SJCRH30 (cell line): ENCODE measurements around the gene HS3ST4. TPM values are rescaled to one million over a fixed set of nuclear protein-coding genes. Genes with fewer than 3 reads are reported as not detected.

Experiments
- DNase-seq, 2 experiments: peaks; one replicate each; pipeline ENCODE4 v3.0.0-alpha.2; 2015 to 2020
- H3K27ac ChIP-seq: fragments of 250-450 bp; sonication (Bioruptor Pico); 2 replicates; pipeline ENCODE4 v1.5.1; 2020; ENCODE audit warnings: mild to moderate bottlenecking, moderate library complexity
- H3K27me3 ChIP-seq: fragments of 250-450 bp; sonication (Bioruptor Pico); 2 replicates; pipeline ENCODE4 v1.5.1; 2020; ENCODE audit warnings: mild to moderate bottlenecking, moderate library complexity
- H3K36me3 ChIP-seq: fragments of 250-450 bp; sonication (Bioruptor Pico); 2 replicates; pipeline ENCODE4 v1.5.1; 2020; ENCODE audit warnings: mild to moderate bottlenecking, moderate library complexity
- H3K4me1 ChIP-seq: fragments of 250-450 bp; sonication (Bioruptor Pico); 2 replicates; pipeline ENCODE4 v1.5.1; 2020; ENCODE audit warnings: mild to moderate bottlenecking, moderate library complexity
- H3K4me3 ChIP-seq: fragments of 250-450 bp; sonication (Bioruptor Pico); 2 replicates; pipeline ENCODE4 v1.5.1; 2020; ENCODE audit warnings: mild to moderate bottlenecking, moderate library complexity
- H3K9me3 ChIP-seq: fragments of 250-450 bp; sonication (Bioruptor Pico); replicated peaks from 2 replicates; pipeline ENCODE4 v1.5.1; 2020; ENCODE audit warnings: mild to moderate bottlenecking, moderate library complexity
- total RNA-seq: library from RNA; depleted of rRNA; stranded (reverse); fragments of >200 nt; shearing (Covaris generic); gene quantifications from 2 replicates; pipeline ENCODE4 v1.2.3, GENCODE V29; 2014

The HS3ST4 gene
- total RNA-seq, 1 experiment from 2014 or later: not detected

GRCh38 chr16:25931473-25932035, 239.8 kb downstream of the HS3ST4 start:
- H3K9me3 ChIP-seq: no peaks in the 10 kb centered on the region
- H3K27ac ChIP-seq: no peak overlapping the region
- H3K4me1 ChIP-seq: no peaks in the 10 kb centered on the region
- no peaks in the 10 kb centered on the region for H3K27me3 ChIP-seq
- H3K4me3 ChIP-seq: no peak overlapping the region
- DNase-seq: no peak
- H3K36me3 ChIP-seq: no peaks in the 10 kb centered on the region

DNA sequence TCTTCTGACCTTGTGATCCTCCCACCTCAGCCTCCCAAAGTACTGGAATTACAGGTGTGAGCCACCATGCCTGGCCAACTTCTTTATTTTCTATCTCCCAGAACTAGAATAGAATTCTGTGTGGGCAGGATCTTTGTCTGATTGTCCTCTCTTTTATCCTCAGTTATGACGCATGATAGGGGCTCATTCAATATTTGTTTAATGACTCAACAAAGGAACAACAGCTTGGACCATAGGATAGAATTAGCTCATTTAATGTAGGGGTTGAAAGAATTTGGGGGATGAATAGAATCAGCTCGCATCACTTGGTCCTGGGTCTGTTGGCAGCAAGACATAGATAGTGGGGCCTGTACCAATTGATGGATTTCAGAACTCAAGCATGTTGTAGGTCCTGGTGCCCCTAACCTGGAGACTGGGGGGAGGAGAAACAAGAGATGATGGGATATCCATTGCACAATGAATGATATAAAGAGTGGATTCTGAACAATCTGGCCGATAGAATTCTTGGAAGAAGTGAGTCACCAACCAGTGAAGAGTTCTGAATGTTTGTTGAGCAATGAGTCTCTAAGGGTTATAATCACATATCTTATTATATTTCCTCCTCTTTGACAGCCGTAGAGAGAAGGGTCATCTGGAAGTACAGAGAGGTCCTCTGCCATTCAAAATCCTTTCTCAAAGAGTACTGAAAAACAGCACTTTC, 250.2 kb downstream of the HS3ST4 start:
- H3K27ac ChIP-seq: no peak overlapping the region
- H3K36me3 ChIP-seq: no peaks in the 10 kb centered on the region
- H3K4me3 ChIP-seq: no peak overlapping the region
- no peaks in the 10 kb centered on the region for H3K4me1 ChIP-seq
- no peaks in the 10 kb centered on the region for H3K9me3 ChIP-seq
- no peak for DNase-seq
- no peaks in the 10 kb centered on the region for H3K27me3 ChIP-seq

DNA sequence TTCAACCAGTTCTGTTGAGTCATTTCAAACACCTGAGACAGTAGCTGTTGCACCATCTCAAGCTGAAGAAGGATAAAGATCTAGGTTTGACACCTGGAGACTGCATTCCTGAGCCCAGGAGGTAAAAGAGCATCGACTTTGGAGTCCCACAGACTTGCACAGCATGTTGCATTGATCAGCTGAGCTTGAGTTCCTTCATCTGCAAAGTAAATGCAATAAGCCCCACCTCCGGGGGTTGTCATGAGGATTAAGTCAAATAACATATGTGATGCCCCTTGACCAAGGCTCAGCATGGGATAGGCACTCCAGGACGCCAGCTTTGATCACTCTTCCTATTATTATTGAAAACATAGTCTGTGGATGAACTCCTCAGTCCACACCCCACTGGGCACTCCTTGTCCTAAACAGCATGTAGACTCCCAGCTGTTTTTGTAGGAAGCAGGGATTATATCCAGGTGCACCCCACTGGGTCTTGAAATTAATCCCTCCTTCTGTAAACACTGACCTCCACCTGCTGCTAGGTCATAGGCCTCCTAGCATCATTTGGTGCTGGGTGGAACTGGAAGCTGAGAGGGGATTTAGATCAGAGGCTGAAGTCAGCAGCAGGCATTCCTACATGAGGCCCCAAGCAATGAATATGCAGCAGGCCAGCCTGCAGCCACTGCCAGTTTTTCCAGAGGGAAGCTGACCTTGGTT, 259.0 kb downstream of the HS3ST4 start:
- Histone ChIP-seq H3K27ac (no peak overlapping the region), H3K4me3 (no peak overlapping the region), H3K9me3 (no peaks in the 10 kb centered on the region), H3K4me1 (no peaks in the 10 kb centered on the region), H3K27me3 (no peaks in the 10 kb centered on the region), H3K36me3 (no peaks in the 10 kb centered on the region)
- DNase-seq: no peak

- Histone ChIP-seq H3K9me3 (no peaks in the 10 kb centered on the region), H3K4me1 (no peaks in the 10 kb centered on the region), H3K4me3 (no peak overlapping the region), H3K27me3 (no peaks in the 10 kb centered on the region), H3K36me3 (no peaks in the 10 kb centered on the region), H3K27ac (no peak overlapping the region)
- no peak for DNase-seq
Observed at GRCh38 chr16:25951999-25952398, 260.2 kb downstream of the HS3ST4 start.

DNA sequence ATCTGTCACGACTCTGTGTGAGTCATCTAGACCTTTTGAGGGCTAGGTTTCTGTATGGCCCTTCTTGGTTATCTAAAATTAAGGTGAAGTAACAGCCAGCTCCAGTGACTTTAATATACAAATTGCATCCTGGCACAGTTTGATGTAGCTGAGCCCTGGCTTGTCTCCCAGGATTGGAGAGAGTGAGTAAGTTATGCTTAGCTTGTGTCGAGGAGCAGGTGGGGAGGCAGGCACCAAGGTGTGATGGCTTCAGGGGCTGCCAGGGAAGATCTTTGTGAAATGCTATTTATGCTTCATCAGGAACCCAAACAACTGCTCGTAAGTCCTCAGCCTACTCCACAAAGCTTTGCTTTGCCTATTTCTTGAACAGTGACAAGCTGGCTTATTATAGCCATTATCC, 261.2 kb downstream of the HS3ST4 start:
- no peaks in the 10 kb centered on the region for H3K4me1 ChIP-seq
- H3K27me3 ChIP-seq: no peaks in the 10 kb centered on the region
- H3K4me3 ChIP-seq: no peak overlapping the region
- no peaks in the 10 kb centered on the region for H3K9me3 ChIP-seq
- no peak for DNase-seq
- no peak overlapping the region for H3K27ac ChIP-seq
- H3K36me3 ChIP-seq: no peaks in the 10 kb centered on the region

DNA sequence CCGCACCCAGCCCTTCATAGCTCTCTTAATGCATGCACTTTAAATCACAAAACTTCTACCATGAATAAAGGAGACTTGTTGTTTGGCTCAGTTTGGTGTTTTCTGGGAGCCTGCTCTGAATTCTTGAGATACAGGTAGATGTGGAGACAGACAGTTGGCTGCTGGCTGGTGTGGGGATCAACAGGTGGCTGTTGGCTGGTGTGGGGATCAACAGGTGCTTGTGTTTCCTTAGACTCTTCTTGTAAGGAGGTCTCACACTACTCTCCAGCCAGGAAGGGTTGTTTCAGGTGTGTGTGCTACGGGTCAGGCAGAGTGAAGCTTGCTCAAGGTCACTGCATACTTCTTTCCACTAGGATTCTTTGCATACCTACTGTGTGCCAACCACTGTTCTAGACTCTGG, 265.9 kb downstream of the HS3ST4 start:
- Histone ChIP-seq H3K9me3 (no peaks in the 10 kb centered on the region), H3K36me3 (no peaks in the 10 kb centered on the region), H3K4me3 (no peak overlapping the region), H3K27me3 (no peaks in the 10 kb centered on the region), H3K27ac (no peak overlapping the region), H3K4me1 (no peaks in the 10 kb centered on the region)
- no peak for DNase-seq

DNA sequence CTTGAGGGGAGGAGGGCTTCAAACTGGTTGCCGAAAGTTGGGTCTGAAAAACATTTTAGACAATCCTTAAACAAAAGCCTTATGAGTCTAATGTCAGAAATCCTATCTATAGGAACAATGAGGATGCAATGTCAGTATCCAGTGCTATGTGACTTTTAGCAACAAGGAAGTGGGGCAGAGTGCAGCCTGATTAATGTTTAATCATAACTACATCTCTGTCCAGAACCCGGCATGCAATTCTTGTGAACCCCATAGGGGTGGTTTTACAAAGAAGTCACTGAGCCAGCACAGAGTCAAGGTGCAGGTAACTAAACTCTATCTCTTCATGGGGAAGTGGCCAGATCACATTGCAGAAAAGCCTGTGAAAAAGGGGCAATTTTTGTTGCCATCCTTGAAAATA, 267.5 kb downstream of the HS3ST4 start:
- DNase-seq: no peak
- no peak overlapping the region for H3K4me3 ChIP-seq
- no peaks in the 10 kb centered on the region for H3K27me3 ChIP-seq
- H3K9me3 ChIP-seq: no peaks in the 10 kb centered on the region
- no peaks in the 10 kb centered on the region for H3K4me1 ChIP-seq
- H3K27ac ChIP-seq: no peak overlapping the region
- H3K36me3 ChIP-seq: no peaks in the 10 kb centered on the region

DNA sequence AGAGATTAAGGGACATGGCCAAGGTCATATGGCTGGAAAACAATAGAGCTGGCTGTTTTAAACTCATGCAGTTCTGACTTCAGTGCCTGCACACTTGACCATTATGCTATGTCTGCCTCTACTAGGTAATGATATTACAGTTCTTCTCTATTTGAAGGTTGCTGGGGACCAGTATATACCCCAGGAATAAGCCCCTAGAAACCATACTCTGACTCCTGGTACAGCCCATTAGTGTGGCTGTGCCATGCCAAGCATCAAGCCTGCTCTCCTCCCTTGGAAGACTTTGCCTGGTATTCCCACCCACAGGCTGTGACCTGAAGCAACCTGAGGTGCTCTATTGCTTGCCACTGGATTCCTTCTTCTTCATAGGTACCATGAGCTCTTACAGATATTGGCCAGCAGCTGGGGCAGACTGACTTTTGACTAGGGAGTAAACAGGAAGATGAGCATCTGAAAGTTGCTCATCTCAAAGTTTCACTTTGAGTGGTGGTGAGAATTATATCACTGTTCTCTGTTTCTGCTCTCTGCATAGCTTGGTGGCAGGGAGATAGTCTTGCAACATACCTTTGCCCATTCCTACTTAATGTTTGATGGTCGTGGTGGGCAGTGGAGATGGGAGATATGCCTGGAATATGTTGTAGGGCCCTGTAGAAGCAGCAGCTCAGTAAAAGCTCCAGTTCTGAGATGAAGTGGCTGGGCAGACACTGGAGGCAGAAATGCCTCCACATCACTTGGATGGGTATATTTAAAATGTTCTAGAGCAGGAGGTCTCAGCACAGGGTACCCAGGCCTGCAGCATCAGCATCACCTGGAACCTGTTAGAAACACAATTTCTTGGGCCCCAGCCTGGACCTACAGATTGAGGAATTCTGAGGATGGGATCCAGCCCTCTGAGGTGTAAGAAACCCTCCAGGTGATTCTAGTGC, 274.7 kb downstream of the HS3ST4 start:
- no peaks in the 10 kb centered on the region for H3K36me3 ChIP-seq
- no peak overlapping the region for H3K27ac ChIP-seq
- no peak for DNase-seq
- no peaks in the 10 kb centered on the region for H3K9me3 ChIP-seq
- H3K27me3 ChIP-seq: no peaks in the 10 kb centered on the region
- H3K4me1 ChIP-seq: no peaks in the 10 kb centered on the region
- H3K4me3 ChIP-seq: no peak overlapping the region

DNA sequence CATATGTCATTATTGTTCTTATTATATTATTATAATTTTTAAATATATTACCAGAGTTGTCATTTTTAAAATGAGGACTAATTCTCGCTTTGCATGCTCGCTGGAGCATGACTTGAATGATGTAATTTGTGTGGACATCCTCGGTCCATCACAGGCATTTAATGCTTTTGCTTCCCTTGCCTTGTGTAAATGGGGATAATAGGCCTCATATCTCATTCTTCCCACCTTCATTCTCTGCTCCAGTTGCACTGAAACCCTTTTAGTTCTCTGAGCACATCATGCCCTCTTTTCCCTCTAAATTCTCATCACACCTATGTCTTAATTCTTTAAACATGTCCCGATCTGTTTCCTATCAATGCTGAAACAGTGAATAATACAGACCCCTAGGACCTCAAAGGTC, 285.4 kb downstream of the HS3ST4 start:
- no peak for DNase-seq
- no peaks in the 10 kb centered on the region for H3K36me3 ChIP-seq
- H3K4me1 ChIP-seq: no peaks in the 10 kb centered on the region
- H3K27me3 ChIP-seq: no peaks in the 10 kb centered on the region
- no peak overlapping the region for H3K27ac ChIP-seq
- H3K9me3 ChIP-seq: no peaks in the 10 kb centered on the region
- H3K4me3 ChIP-seq: no peak overlapping the region

- no peaks in the 10 kb centered on the region for H3K9me3 ChIP-seq
- H3K4me3 ChIP-seq: no peak overlapping the region
- no peaks in the 10 kb centered on the region for H3K36me3 ChIP-seq
- no peaks in the 10 kb centered on the region for H3K4me1 ChIP-seq
- no peaks in the 10 kb centered on the region for H3K27me3 ChIP-seq
- no peak overlapping the region for H3K27ac ChIP-seq
- DNase-seq: no peak
Observed at GRCh38 chr16:25978218-25978617, 286.5 kb downstream of the HS3ST4 start.

GRCh38 chr16:25988084-25988483, 296.3 kb downstream of the HS3ST4 start:
- no peak overlapping the region for H3K4me3 ChIP-seq
- DNase-seq: no peak
- H3K27me3 ChIP-seq: no peaks in the 10 kb centered on the region

GRCh38 chr16:25988882-25989281, 297.1 kb downstream of the HS3ST4 start:
- no peak overlapping the region for H3K4me3 ChIP-seq
- H3K4me1 ChIP-seq: no peaks in the 10 kb centered on the region
- DNase-seq: no peak
- no peaks in the 10 kb centered on the region for H3K27me3 ChIP-seq
- H3K36me3 ChIP-seq: no peaks in the 10 kb centered on the region
- no peak overlapping the region for H3K27ac ChIP-seq
- H3K9me3 ChIP-seq: no peaks in the 10 kb centered on the region

More at GRCh38 chr16:25988084-25988483, 296.3 kb downstream of the HS3ST4 start:
- no peaks in the 10 kb centered on the region for H3K4me1 ChIP-seq
- H3K27ac ChIP-seq: no peak overlapping the region
- H3K36me3 ChIP-seq: no peaks in the 10 kb centered on the region
- H3K9me3 ChIP-seq: no peaks in the 10 kb centered on the region

DNA sequence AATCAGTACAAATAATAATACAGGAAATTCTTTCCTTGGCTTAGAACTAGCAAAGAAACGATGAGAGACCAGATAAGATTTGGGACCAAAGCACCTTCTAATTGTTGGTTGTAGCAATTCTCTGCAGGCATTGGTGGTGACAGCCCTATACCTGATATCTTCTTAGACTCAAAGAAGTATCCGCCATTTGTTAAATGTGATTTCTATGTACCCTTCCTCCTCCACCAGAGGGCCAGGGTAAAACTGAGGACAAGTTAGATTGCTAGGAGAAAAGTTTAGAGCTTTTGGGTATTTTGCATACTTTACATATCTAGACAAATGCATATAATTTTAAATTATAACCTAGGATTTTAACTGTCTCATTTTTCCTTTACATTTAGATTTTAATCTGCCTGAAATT, 304.3 kb downstream of the HS3ST4 start:
- Histone ChIP-seq H3K27me3 (no peaks in the 10 kb centered on the region), H3K4me1 (no peaks in the 10 kb centered on the region), H3K27ac (no peak overlapping the region), H3K9me3 (no peaks in the 10 kb centered on the region), H3K36me3 (no peaks in the 10 kb centered on the region), H3K4me3 (no peak overlapping the region)
- DNase-seq: no peak

GRCh38 chr16:26005336-26005735, 313.6 kb downstream of the HS3ST4 start:
- H3K27ac ChIP-seq: no peak overlapping the region
- no peaks in the 10 kb centered on the region for H3K4me1 ChIP-seq
- no peaks in the 10 kb centered on the region for H3K27me3 ChIP-seq
- H3K36me3 ChIP-seq: no peaks in the 10 kb centered on the region
- no peak overlapping the region for H3K4me3 ChIP-seq
- no peak for DNase-seq
- H3K9me3 ChIP-seq: no peaks in the 10 kb centered on the region

DNA sequence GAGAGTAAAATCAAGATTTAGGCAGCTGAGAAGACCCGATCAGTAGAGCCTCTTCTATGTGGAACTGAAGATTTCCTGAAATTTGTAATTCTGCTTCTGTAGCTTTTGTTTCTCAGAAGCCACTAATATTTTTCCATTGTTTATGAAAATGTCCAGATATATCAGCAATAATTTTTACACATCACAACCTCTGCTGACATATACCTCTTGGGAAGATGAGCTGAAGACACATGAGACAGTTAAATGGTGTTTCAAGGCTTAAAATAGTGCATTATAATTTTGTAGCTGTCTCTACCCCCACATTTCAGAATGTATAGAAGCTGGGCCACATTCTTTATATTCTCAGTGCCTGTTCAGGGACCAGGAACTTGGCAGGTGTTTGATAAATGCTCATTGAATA, 320.6 kb downstream of the HS3ST4 start:
- H3K36me3 ChIP-seq: no peaks in the 10 kb centered on the region
- H3K9me3 ChIP-seq: no peaks in the 10 kb centered on the region
- H3K4me1 ChIP-seq: no peaks in the 10 kb centered on the region
- no peak overlapping the region for H3K4me3 ChIP-seq
- H3K27me3 ChIP-seq: no peaks in the 10 kb centered on the region
- DNase-seq: no peak
- H3K27ac ChIP-seq: no peak overlapping the region
